Left ventricle myocardium inferior (tissue), 1 donor: ENCODE results near the gene NAPB. TPM values are rescaled to one million over a fixed set of nuclear protein-coding genes. Genes with fewer than 3 reads are reported as not detected.

ENCODE experiments used
- DNase-seq: peaks from one replicate; pipeline ENCODE4 v3.0.0-alpha.2; 2020
- H3K27ac ChIP-seq: fragments of 200-600 bp; replicated peaks from 2 replicates; pipeline ENCODE4 v1.8.0; 2021
- H3K27me3 ChIP-seq: fragments of 200-600 bp; 2 replicates; pipeline ENCODE4 v1.8.0; 2021; ENCODE audit warnings: low read depth
- H3K36me3 ChIP-seq: fragments of 200-600 bp; 2 replicates; pipeline ENCODE4 v1.8.0; 2021
- H3K4me1 ChIP-seq: fragments of 200-600 bp; 2 replicates; pipeline ENCODE4 v1.8.0; 2021
- H3K4me3 ChIP-seq: fragments of 200-600 bp; 2 replicates; pipeline ENCODE4 v1.8.0; 2021; ENCODE audit warnings: mild to moderate bottlenecking, moderate library complexity
- H3K9me3 ChIP-seq: fragments of 200-600 bp; replicated peaks from 2 replicates; pipeline ENCODE4 v1.8.0; 2021
- intact Hi-C: fragments of 100-400 bp; cut with micrococcal nuclease; formaldehyde crosslinking; loops from one replicate; pipeline ENCODE4 v1.11.0; 2022
- total RNA-seq: library from RNA; stranded (reverse); fragmentation: NEBNext Ultra II Directional; extraction: Animal tissue kit (Norgen Biotek cat#: 25700); gene quantifications from one replicate; pipeline ENCODE4 v1.2.1, GENCODE V29; 2021
- TF ChIP-seq, protein P1 (sequence below): fragments of 200-600 bp; IDR thresholded peaks from 2 replicates; pipeline ENCODE4 v1.8.0; 2021; ENCODE audit warnings: antibody characterized with exemption, mild to moderate bottlenecking, borderline replicate concordance
- donor health status: DM: no; HTN: yes; CAD: no; lungs with severe emphysema.

The NAPB gene
- total RNA-seq, 1 donor from 2014 or later: 5.2 TPM

DNA sequence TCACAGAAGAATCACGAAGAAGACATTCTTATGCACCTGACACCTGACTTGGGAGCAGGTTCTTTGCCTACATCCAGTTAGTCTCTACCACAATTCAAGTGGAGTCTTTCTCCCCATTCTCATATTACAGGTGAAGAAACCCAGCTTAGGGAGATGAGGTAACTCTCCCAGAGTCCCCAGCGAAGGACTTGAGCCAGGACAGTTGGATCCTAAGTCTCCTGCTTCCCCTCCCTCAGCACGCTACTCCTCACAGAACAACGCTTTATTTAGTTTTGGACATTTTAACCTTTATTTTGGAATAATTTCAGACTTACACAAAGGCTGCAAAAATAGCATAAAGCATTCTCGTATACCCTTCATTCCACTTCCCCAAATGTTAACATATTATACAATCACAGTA lies 17.4 kb upstream of the NAPB start:
- no peak for DNase-seq
- TF ChIP-seq, protein P1, sequence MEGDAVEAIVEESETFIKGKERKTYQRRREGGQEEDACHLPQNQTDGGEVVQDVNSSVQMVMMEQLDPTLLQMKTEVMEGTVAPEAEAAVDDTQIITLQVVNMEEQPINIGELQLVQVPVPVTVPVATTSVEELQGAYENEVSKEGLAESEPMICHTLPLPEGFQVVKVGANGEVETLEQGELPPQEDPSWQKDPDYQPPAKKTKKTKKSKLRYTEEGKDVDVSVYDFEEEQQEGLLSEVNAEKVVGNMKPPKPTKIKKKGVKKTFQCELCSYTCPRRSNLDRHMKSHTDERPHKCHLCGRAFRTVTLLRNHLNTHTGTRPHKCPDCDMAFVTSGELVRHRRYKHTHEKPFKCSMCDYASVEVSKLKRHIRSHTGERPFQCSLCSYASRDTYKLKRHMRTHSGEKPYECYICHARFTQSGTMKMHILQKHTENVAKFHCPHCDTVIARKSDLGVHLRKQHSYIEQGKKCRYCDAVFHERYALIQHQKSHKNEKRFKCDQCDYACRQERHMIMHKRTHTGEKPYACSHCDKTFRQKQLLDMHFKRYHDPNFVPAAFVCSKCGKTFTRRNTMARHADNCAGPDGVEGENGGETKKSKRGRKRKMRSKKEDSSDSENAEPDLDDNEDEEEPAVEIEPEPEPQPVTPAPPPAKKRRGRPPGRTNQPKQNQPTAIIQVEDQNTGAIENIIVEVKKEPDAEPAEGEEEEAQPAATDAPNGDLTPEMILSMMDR: no peak
- Histone ChIP-seq H3K27me3 (no peaks in the 10 kb centered on the region), H3K4me3 (no peak overlapping the region), H3K9me3 (no peaks in the 10 kb centered on the region), H3K36me3 (no peaks in the 10 kb centered on the region), H3K4me1 (peaks cover 10% of the 10 kb centered on the region), H3K27ac (no peak overlapping the region)
- intact Hi-C loops: no loop called here

DNA sequence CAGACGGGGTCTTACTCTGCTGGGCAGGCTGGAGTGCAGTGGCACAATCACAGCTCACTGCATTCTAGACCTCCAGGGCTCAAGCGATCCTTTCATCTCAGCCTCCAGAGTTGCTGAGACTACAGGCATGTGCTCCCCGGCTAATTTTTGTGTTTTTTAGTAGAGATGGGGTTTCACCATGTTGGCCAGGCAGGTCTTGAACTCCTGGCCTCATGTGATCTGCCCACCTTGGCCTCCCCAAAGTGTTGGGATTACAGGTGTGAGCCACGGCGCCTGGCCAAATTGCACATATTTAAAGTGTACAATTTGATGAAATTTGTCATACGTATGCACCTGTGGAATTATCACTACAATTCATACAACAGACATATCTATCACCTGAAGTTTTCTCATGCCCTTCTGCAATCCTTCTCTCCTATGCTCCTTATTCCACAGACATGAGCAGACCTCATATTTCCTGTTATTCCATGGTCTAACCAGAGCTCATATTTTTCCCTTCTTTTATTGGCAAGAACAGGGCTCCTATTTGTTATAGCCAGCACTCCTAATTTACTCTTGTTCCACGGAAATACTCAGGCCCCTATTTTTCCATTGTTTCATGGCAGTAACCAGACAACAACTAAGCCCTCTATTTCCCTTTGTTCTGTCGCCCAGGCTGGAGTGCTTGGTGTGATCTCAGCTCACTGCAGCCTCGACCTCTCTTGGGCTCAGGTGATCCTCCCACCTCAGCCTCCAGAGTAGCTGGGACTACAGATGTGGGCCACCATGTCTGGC lies 16.0 kb upstream of the NAPB start:
- DNase-seq: no peak
- H3K9me3 ChIP-seq: no peaks in the 10 kb centered on the region
- H3K27ac ChIP-seq: peak overlapping the region; percentile 27
- H3K4me1 ChIP-seq: peaks cover 10% of the 10 kb centered on the region
- no peaks in the 10 kb centered on the region for H3K36me3 ChIP-seq
- no peaks in the 10 kb centered on the region for H3K27me3 ChIP-seq
- intact Hi-C loops: no loop called here
- TF ChIP-seq, protein P1: no peak
- H3K4me3 ChIP-seq: no peak overlapping the region

DNA sequence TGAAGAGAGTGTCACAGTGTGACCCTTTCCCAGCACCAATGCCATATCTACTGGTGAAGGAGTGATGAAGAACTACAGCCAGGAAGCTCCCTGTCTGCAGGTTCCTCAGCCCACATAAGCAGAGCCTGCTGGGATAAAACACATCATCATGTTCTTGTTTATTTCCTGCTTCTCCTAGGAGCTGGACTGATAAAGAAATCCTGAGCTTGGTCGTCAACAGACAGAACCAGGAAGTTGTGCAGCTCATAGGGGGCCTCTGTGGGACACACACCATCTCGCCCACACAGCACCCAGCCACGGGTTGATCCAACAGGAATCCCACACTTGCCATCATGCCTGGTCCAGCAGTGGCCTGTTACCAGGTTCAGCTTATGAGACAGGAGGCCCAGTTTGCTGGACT lies 15.4 kb upstream of the NAPB start:
- Histone ChIP-seq H3K9me3 (no peaks in the 10 kb centered on the region), H3K36me3 (no peaks in the 10 kb centered on the region), H3K4me3 (no peak overlapping the region), H3K4me1 (peaks cover 10% of the 10 kb centered on the region), H3K27me3 (no peaks in the 10 kb centered on the region), H3K27ac (peak overlapping the region; percentile 27)
- DNase-seq: no peak
- TF ChIP-seq, protein P1: no peak
- intact Hi-C loops: no loop called here

DNA sequence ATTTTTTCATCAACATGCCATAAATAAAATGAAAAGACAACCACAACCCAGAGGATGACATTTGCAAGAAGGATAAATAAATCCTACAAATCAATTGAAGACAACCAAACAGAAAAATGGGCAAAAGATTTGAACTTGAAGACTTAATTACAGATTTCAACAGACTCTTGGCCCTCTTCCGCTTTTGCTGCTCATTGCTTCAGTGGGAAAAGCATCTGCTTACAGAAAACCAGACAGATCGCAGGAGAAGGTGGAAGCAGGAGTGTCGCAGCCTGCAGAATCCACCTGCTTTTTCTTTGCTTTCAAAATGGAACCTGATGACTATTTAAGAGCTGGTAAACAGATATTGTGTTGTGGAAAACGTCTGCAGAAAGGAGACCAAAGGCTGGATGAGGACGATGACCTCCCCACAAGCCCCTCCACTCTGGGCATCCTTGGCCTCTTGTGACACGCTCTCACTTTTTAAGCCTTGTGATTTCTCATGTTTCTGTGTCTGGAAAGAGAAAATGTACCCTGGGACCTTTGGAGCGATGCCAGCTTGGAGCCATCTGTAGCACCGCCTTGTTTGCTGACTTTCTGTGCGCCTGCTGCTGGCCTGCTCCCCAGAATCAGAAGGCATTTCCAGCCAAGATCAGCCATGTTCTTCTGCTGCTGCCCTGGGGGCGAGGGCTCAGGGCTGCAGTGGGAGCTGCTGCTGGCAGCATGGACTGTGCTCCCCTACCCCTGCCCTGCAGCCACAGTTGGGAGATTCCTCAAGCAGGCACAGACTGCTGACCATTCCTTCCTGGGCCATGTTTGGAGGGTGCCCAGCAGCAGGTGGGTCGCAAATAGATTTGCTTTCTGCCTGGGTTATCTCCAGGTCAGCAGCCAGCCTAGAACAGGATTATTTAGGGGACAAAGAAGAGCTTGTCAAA lies 14.6 kb upstream of the NAPB start:
- Histone ChIP-seq H3K27me3 (no peaks in the 10 kb centered on the region), H3K4me1 (peaks cover 10% of the 10 kb centered on the region), H3K36me3 (no peaks in the 10 kb centered on the region), H3K9me3 (no peaks in the 10 kb centered on the region), H3K27ac (no peak overlapping the region), H3K4me3 (no peak overlapping the region)
- TF ChIP-seq, protein P1: no peak
- intact Hi-C loops: no loop called here
- peak; percentile 29 for DNase-seq

DNA sequence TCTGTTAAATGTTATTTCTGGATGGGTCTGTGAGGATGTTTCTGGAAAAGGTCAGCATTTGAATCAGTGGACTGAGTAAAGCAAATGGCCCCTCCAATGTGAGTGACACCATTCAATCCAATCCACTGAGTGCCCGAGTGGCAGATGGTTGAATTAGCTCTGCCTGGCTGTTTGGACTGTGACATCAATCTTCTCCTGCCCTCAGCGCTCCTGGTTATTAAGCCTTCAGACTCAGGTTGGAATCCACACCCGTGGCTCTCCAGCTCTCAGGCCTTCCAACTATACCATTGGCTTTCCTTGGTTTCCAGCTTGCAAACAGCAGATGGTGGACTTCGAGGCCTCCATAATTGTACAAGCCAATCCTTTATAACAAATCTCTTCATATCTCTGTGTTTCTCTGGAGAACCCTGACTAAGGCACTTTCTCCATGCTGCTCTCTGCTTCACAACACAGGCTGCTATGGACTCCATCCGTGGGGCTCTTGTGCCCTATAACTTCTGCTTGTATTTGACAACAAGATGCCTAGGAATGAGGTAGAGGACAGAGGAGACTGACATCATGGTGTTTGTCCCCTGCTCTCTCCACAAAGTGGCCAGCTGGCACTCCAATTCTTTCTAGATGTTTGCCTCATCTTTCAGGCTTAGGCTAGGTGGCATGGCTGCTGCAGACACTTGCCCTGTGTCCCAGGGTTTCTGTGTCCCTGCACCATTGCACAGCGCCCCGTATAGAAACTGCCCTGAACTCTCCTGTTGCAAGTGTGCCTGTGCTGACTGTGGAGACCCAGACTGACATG lies 13.4 kb upstream of the NAPB start:
- Histone ChIP-seq H3K4me3 (no peak overlapping the region), H3K9me3 (no peaks in the 10 kb centered on the region), H3K27ac (no peak overlapping the region), H3K4me1 (peaks cover 10% of the 10 kb centered on the region), H3K27me3 (no peaks in the 10 kb centered on the region), H3K36me3 (no peaks in the 10 kb centered on the region)
- intact Hi-C loops: no loop called here
- TF ChIP-seq, protein P1: no peak
- DNase-seq: no peak
